Heart left ventricle (tissue), 13 donors: ENCODE measurements around the gene SH3PXD2A.

Experiments used
- POLR2A ChIP-seq, 2 donors: fragments of 450-650 bp; IDR thresholded peaks; one replicate each; pipeline ENCODE4 v1.6.1; 2017; ENCODE audit warnings: antibody characterized with exemption in 2 of 2, mild to moderate bottlenecking in 2 of 2, moderate library complexity in 2 of 2
- TF ChIP-seq, protein P1 (sequence below), 12 donors: fragments of 200-600 bp; sonication (generic) in 4 of 12; IDR thresholded peaks; one replicate each; pipeline versions ENCODE4 v1.5.0 to v1.8.0; 2018 to 2022; ENCODE audit warnings: antibody characterized with exemption in 12 of 12, mild to moderate bottlenecking in 5 of 12
- donor health status: ischemic (EF 13 %, LVEDD 7.1; RV severe dilation, severe dysfunction).
- donor health status: DM: no; HTN: yes; CAD: no.
- donor health status: DM: no; HTN: no; CAD: no.
- donor health status: ischemic (EF 25% LVEDD 6.9; RV normal size, moderate dysfunction).
- donor health status: ischemic (EF 25% LVEDD 5.7; RV mildly dilated, moderate dysfunction).
- donor health status: ischemic (EF 35%, LVEDD 5.7; RV mildly dilated, moderate dysfunction).
- donor health status: nonischemic (EF 11% LVEDD 7.7; RV severe dilation, severe dysfunction).
- donor health status: DM: yes; HTN: yes; CAD: no.
- donor health status: PGD.
- donor health status: ischemic (EF 29% LVEDD 5.4; RV normal size, mild dysfunction).
- donor health status: nonischemic (EF 23%, LVEDD 6.1; RV moderate dilation, normal function).

DNA sequence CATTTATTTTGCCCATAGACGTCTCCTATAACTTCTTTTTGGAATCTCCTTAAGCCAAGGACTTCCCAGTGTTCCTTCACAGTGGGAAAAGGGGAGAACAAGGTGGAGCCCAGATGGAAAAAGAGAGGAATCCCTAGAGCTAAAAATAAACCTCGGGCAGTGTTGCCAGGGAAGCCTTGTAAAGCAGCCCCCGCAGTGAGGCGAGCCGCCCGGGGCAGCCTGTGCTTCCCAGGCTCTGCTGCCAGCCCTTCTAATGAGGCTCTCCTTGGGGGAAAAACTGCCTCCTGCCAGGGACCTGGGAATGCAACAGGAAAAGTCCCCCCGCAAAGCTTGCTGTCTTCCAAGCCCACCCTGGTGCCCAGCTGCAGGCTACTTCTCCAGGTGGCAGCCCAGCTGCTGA is 71.7 kb downstream of the SH3PXD2A start:
- TF ChIP-seq, protein P1, sequence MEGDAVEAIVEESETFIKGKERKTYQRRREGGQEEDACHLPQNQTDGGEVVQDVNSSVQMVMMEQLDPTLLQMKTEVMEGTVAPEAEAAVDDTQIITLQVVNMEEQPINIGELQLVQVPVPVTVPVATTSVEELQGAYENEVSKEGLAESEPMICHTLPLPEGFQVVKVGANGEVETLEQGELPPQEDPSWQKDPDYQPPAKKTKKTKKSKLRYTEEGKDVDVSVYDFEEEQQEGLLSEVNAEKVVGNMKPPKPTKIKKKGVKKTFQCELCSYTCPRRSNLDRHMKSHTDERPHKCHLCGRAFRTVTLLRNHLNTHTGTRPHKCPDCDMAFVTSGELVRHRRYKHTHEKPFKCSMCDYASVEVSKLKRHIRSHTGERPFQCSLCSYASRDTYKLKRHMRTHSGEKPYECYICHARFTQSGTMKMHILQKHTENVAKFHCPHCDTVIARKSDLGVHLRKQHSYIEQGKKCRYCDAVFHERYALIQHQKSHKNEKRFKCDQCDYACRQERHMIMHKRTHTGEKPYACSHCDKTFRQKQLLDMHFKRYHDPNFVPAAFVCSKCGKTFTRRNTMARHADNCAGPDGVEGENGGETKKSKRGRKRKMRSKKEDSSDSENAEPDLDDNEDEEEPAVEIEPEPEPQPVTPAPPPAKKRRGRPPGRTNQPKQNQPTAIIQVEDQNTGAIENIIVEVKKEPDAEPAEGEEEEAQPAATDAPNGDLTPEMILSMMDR (IDR thresholded peaks at IDR 0.05), result no peak
- TF ChIP-seq POLR2A (IDR thresholded peaks at IDR 0.05), result no peak
